H1 (cell line): ENCODE measurements around the gene NUAK1. TPM values are rescaled to one million over a fixed set of nuclear protein-coding genes. Genes with fewer than 3 reads are reported as not detected.

Source experiments
- CTCF ChIA-PET: fragments of 300-600 bp; sonication (Branson Sonifier 250); formaldehyde crosslinking; loops from one replicate; lab custom pipeline; 2021; ENCODE audit not compliant: partially characterized antibody; lab: Charles Lee
- POLR2A ChIA-PET: fragments of 300-600 bp; sonication (Branson Sonifier 250); formaldehyde crosslinking; loops from one replicate; lab custom pipeline; 2021; ENCODE audit warnings: inconsistent platforms; ENCODE audit not compliant: partially characterized antibody; lab: Charles Lee
- DNase-seq, 2 experiments: peaks; one replicate each; pipeline versions ENCODE4 v3.0.0 to v3.0.0-alpha.2; 2010 to 2022; ENCODE audit warnings: low spot score in 2 of 2, low read depth in 1 of 2, mixed read lengths in 1 of 2
- FAIRE-seq: peaks from 2 replicates; lab custom pipeline; 2011; peaks lifted over from hg19 to GRCh38; lab: Jason Lieb, UNC
- H2AFZ ChIP-seq: 2 replicates; pipeline ENCODE4 v1.8.1; 2012; ENCODE audit warnings: low read length, inconsistent platforms
- H2AK5ac ChIP-seq: 2 replicates; pipeline ENCODE4 v1.6.1; 2013; ENCODE audit warnings: low read depth, low read length
- H2BK120ac ChIP-seq: replicated peaks from 2 replicates; pipeline ENCODE3; 2013; ENCODE audit warnings: low read depth, low read length, inconsistent platforms
- H2BK12ac ChIP-seq: 2 replicates; pipeline ENCODE4 v1.6.1; 2013; ENCODE audit warnings: low read depth, low read length
- H2BK15ac ChIP-seq: 2 replicates; pipeline ENCODE4 v1.6.1; 2013; ENCODE audit warnings: low read length
- H2BK20ac ChIP-seq: 2 replicates; pipeline ENCODE4 v1.6.1; 2013; ENCODE audit warnings: low read length
- H2BK5ac ChIP-seq: 2 replicates; pipeline ENCODE4 v1.6.1; 2013; ENCODE audit warnings: low read depth, low read length
- H3K14ac ChIP-seq: 2 replicates; pipeline ENCODE4 v1.6.1; 2013; ENCODE audit warnings: inconsistent platforms; ENCODE audit not compliant: insufficient read length
- H3K18ac ChIP-seq: 2 replicates; pipeline ENCODE4 v1.6.1; 2013; ENCODE audit warnings: low read length; ENCODE audit errors: extremely low read depth
- H3K23ac ChIP-seq: 2 replicates; pipeline ENCODE4 v1.6.1; 2013; ENCODE audit warnings: inconsistent platforms; ENCODE audit not compliant: insufficient read length
- H3K23me2 ChIP-seq: 2 replicates; pipeline ENCODE4 v1.6.1; 2013; ENCODE audit warnings: low read depth, low read length
- H3K27ac ChIP-seq: 2 replicates; pipeline ENCODE4 v1.6.1; 2011; ENCODE audit warnings: low read depth, low read length, inconsistent platforms
- H3K27me3 ChIP-seq, 4 experiments: replicated peaks in 1 of 4; 1 replicate in 1 of 4; 2 replicates in 3 of 4; pipeline versions ENCODE4 v1.6.1 to v1.8.1; 2011 to 2013; ENCODE audit warnings: low read length in 3 of 4, mild to moderate bottlenecking in 3 of 4, inconsistent platforms in 2 of 4, mixed read lengths in 2 of 4, moderate library complexity in 1 of 4; ENCODE audit not compliant: control insufficient read depth in 3 of 4, insufficient read depth in 3 of 4; ENCODE audit errors: extremely low read depth in 1 of 4
- H3K36me3 ChIP-seq, 4 experiments: 2 replicates each; pipeline versions ENCODE4 v1.6.1 to v1.8.1; 2011 to 2013; ENCODE audit warnings: mild to moderate bottlenecking in 4 of 4, low read length in 3 of 4, moderate library complexity in 2 of 4, control low read depth in 1 of 4, inconsistent platforms in 1 of 4; ENCODE audit not compliant: insufficient read depth in 4 of 4, control insufficient read depth in 2 of 4
- H3K4ac ChIP-seq: replicated peaks from 2 replicates; pipeline ENCODE3; 2013; ENCODE audit warnings: low read length, low read depth, mixed read lengths, inconsistent platforms; ENCODE audit not compliant: insufficient read length
- H3K4me1 ChIP-seq, 4 experiments: replicated peaks in 1 of 4; 1 replicate in 1 of 4; 2 replicates in 3 of 4; pipeline versions ENCODE4 v1.6.1 to v1.8.1; 2011 to 2013; ENCODE audit warnings: low read length in 3 of 4, inconsistent platforms in 2 of 4, mixed read lengths in 1 of 4; ENCODE audit not compliant: insufficient read depth in 4 of 4, control insufficient read depth in 3 of 4
- H3K4me2 ChIP-seq, 2 experiments: 2 replicates each; pipeline versions ENCODE4 v1.6.1 to v1.8.1; 2011 to 2013; ENCODE audit warnings: low read depth in 2 of 2, low read length in 2 of 2, control low read depth in 1 of 2, inconsistent platforms in 1 of 2, mild to moderate bottlenecking in 1 of 2; ENCODE audit not compliant: insufficient read depth in 1 of 2
- H3K4me3 ChIP-seq, 4 experiments: fragments of 200-600, 300-600 bp in 1 of 4; sonication (generic), shearing (Covaris generic), sonication (Bioruptor Twin) in 1 of 4; 2 replicates each; pipeline versions ENCODE4 v1.5.1 to v1.8.1; 2011 to 2016; ENCODE audit warnings: low read length in 4 of 4, low read depth in 3 of 4, control low read depth in 2 of 4, inconsistent platforms in 2 of 4, mild to moderate bottlenecking in 2 of 4, mixed read lengths in 1 of 4, moderate library complexity in 1 of 4; ENCODE audit not compliant: insufficient read depth in 2 of 4; ENCODE audit errors: extremely low read depth in 1 of 4
- H3K56ac ChIP-seq: replicated peaks from 2 replicates; pipeline ENCODE3; 2013; ENCODE audit warnings: low read depth, mild to moderate bottlenecking, mixed read lengths, low read length, inconsistent platforms; ENCODE audit not compliant: insufficient read length
- H3K79me1 ChIP-seq: 2 replicates; pipeline ENCODE4 v1.6.1; 2013; ENCODE audit warnings: low read depth, low read length, control low read depth
- H3K79me2 ChIP-seq, 2 experiments: 2 replicates each; pipeline versions ENCODE4 v1.6.1 to v1.8.1; 2012 to 2013; ENCODE audit warnings: low read length in 2 of 2, mild to moderate bottlenecking in 2 of 2, inconsistent platforms in 1 of 2; ENCODE audit not compliant: insufficient read depth in 2 of 2, control insufficient read depth in 1 of 2
- H3K9ac ChIP-seq, 4 experiments: replicated peaks in 1 of 4; 1 replicate in 1 of 4; 2 replicates in 3 of 4; pipeline versions ENCODE4 v1.6.1 to v1.8.1; 2011 to 2013; ENCODE audit warnings: low read depth in 3 of 4, low read length in 3 of 4, control low read depth in 2 of 4, mild to moderate bottlenecking in 2 of 4, moderate library complexity in 2 of 4, inconsistent platforms in 1 of 4; ENCODE audit errors: extremely low read depth in 1 of 4
- H3K9me3 ChIP-seq, 2 experiments: 2 replicates each; pipeline versions ENCODE4 v1.6.1 to v1.8.1; 2012 to 2013; ENCODE audit warnings: mild to moderate bottlenecking in 2 of 2, moderate library complexity in 2 of 2, control low read depth in 1 of 2, inconsistent platforms in 1 of 2, low read depth in 1 of 2, low read length in 1 of 2, mixed read lengths in 1 of 2; ENCODE audit not compliant: insufficient read depth in 2 of 2
- H4K20me1 ChIP-seq, 2 experiments: replicated peaks in 1 of 2; 2 replicates each; pipeline versions ENCODE3 to v1.8.1; 2011 to 2013; ENCODE audit warnings: inconsistent platforms in 2 of 2, low read length in 2 of 2, mild to moderate bottlenecking in 1 of 2; ENCODE audit not compliant: insufficient read depth in 2 of 2, control insufficient read depth in 1 of 2
- H4K5ac ChIP-seq: 2 replicates; pipeline ENCODE4 v1.6.1; 2013; ENCODE audit warnings: low read length, low read depth, mixed read lengths, inconsistent platforms; ENCODE audit not compliant: insufficient read length
- H4K8ac ChIP-seq: 2 replicates; pipeline ENCODE4 v1.8.0; 2013; ENCODE audit warnings: mild to moderate bottlenecking, moderate library complexity, low read length, inconsistent platforms; ENCODE audit not compliant: insufficient read depth; ENCODE audit errors: extremely low read depth
- H4K91ac ChIP-seq: replicated peaks from 2 replicates; pipeline ENCODE3; 2013; ENCODE audit warnings: low read length, mixed read lengths, inconsistent platforms; ENCODE audit not compliant: insufficient read length
- CTCF ChIP-seq, 3 experiments: IDR thresholded peaks; 1 replicate in 2 of 3; 2 replicates in 1 of 3; pipeline versions ENCODE4 v1.5.1 to v1.6.1; 2011; ENCODE audit warnings: low read length in 3 of 3, mild to moderate bottlenecking in 3 of 3, inconsistent platforms in 2 of 3, low read depth in 1 of 3, moderate library complexity in 1 of 3; ENCODE audit not compliant: insufficient read depth in 1 of 3; ENCODE audit errors: control extremely low read depth in 1 of 3
- POLR2A ChIP-seq, 2 experiments: IDR thresholded peaks; 1 replicate in 1 of 2; 2 replicates in 1 of 2; pipeline ENCODE4 v1.6.1; 2011; ENCODE audit warnings: low read depth in 2 of 2, low read length in 2 of 2, mild to moderate bottlenecking in 2 of 2; ENCODE audit errors: control extremely low read depth in 1 of 2
- RAD21 ChIP-seq, 2 experiments: IDR thresholded peaks in 1 of 2; conservative IDR thresholded peaks in 1 of 2; 2 replicates each; pipeline ENCODE4 v1.6.1; 2011; ENCODE audit warnings: low read depth in 2 of 2, low read length in 2 of 2, improper control_type of control experiment in 1 of 2, inconsistent platforms in 1 of 2, mild to moderate bottlenecking in 1 of 2, moderate library complexity in 1 of 2
- SIN3A ChIP-seq, 2 experiments: IDR thresholded peaks in 1 of 2; conservative IDR thresholded peaks in 1 of 2; 2 replicates each; pipeline ENCODE4 v1.6.1; 2011 to 2012; ENCODE audit warnings: low read length in 2 of 2, improper control_type of control experiment in 1 of 2, low read depth in 1 of 2, mild to moderate bottlenecking in 1 of 2
- SIRT6 ChIP-seq: IDR thresholded peaks from one replicate; pipeline ENCODE4 v1.7.1; 2012; ENCODE audit warnings: low read length, inconsistent platforms
- SP1 ChIP-seq: IDR thresholded peaks from 2 replicates; pipeline ENCODE4 v1.6.1; 2011; ENCODE audit warnings: low read depth, low read length
- SP4 ChIP-seq: IDR thresholded peaks from 2 replicates; pipeline ENCODE4 v1.6.1; 2012; ENCODE audit warnings: low read length, inconsistent platforms
- TAF7 ChIP-seq: optimal IDR thresholded peaks from 2 replicates; pipeline ENCODE3; 2011; ENCODE audit warnings: low read depth, mild to moderate bottlenecking, inconsistent platforms, low read length, moderate library complexity, borderline replicate concordance
- TEAD4 ChIP-seq: IDR thresholded peaks from 2 replicates; pipeline ENCODE4 v1.6.1; 2012; ENCODE audit warnings: low read depth, low read length, inconsistent platforms, mixed read lengths
- YY1 ChIP-seq: IDR thresholded peaks from 2 replicates; pipeline ENCODE4 v1.6.1; 2011; ENCODE audit warnings: low read depth, mild to moderate bottlenecking, low read length
- WGBS, 2 experiments: shearing (Covaris generic) in 1 of 2; methylation state at CpG; one replicate each; pipeline versions ENCODE4 v1.1.6 to v1.1.7; 2013 to 2015; ENCODE audit warnings: low lambda C conversion rate in 2 of 2, mixed read lengths in 2 of 2, inconsistent platforms in 1 of 2, low coverage in 1 of 2, missing lambda C conversion rate in 1 of 2; ENCODE audit not compliant: insufficient replicate concordance in 2 of 2, insufficient coverage in 1 of 2, insufficient read length in 1 of 2; ENCODE audit errors: extremely low coverage in 1 of 2, missing lambda C conversion rate in 1 of 2; 5-methylcytosine and 5-hydroxymethylcytosine counted together
- polyA plus RNA-seq, 7 experiments: library from polyadenylated mRNA; depleted of rRNA in 3 of 7; stranded (reverse) in 5 of 7; unstranded in 2 of 7; fragments of >200 nt in 5 of 7; fragments of 200-250 nt in 2 of 7; gene quantifications; 1 replicate in 5 of 7; 2 replicates in 1 of 7; 4 replicates in 1 of 7; pipeline versions ENCODE4 v1.2.1 to v1.2.3, GENCODE V29; 2011 to 2013; ENCODE audit warnings: missing spikeins in 2 of 7, mixed read lengths in 2 of 7
- total RNA-seq: library from RNA; stranded (reverse); fragmentation: NEBNext Ultra II Directional; extraction: Animal tissue kit (Norgen Biotek cat#: 25700); gene quantifications from 2 replicates; pipeline ENCODE4 v1.2.1, GENCODE V29; 2021

Gene NUAK1
- total and polyA plus RNA-seq, 2 of the 8 experiments (the other 6 are each of a cell fraction or from before 2014, with no cell fraction given): 6.7 to 18.2 TPM

DNA sequence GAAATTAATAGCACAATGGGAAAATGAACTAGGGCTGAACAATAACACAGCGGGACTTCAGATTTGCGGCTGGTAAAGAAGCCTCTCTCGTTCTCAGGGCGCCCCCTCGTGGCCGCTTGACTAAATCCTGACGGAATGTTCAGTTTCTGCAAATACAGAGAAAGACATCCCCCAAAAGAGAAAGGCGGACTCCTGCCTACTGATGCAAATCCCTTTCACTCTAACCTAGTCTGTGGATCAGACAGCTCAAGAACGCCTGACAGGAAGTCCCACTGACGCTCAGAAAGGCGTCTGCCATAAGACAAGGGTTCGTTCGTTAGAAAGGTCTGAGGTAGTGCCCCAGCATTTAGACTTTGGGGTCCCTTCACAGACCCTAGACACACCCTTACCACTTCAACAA is 2.5 kb downstream of the NUAK1 start:
- H3K27ac ChIP-seq: no peak overlapping the region
- H4K20me1 ChIP-seq: no peaks in the 10 kb centered on the region
- H4K8ac ChIP-seq: no peak overlapping the region
- peak; percentile 48 for FAIRE-seq
- 3% methylated on average over 13 of the region's 13 CpGs; no CpG with 5 or more reads in 1 of the 2 experiments for WGBS, 2 experiments
- H3K4me2 ChIP-seq: peak overlapping the region; percentile 66 to 87
- H3K79me1 ChIP-seq: peaks cover 7% of the 10 kb centered on the region; the same call in 1 of the 2 replicates
- H3K4me3 ChIP-seq: peak overlapping the region in 3 of 4 experiments; percentile 14 to 78 (median 29); a peak in 5 of 8 replicates
- no peak overlapping the region for H3K23ac ChIP-seq
- POLR2A ChIA-PET: interaction anchor here (0.6 to 1.2 kb wide), 6 partner anchors 12 to 657 kb away, joined by 3 to 5 read pairs (median 3); no protein-coding TSS in a partner anchor
- peaks cover 0 to 7% (median 0%) of the 10 kb centered on the region in 4 experiments; a peak in 1 of 7 replicates for H3K27me3 ChIP-seq
- CTCF ChIA-PET: interaction anchor here (0.6 to 6.5 kb wide), 42 partner anchors 8 to 719 kb away, joined by 3 to 79 read pairs (median 4); no protein-coding TSS in a partner anchor
- peak; percentile 79 to 96 for DNase-seq
- no peak overlapping the region for H4K91ac ChIP-seq
- H3K9me3 ChIP-seq: no peaks in the 10 kb centered on the region
- peak overlapping the region; percentile 69; the same call in 1 of the 2 replicates for H2BK5ac ChIP-seq
- H4K5ac ChIP-seq: no peak overlapping the region
- no peak overlapping the region for H2AFZ ChIP-seq
- H2BK120ac ChIP-seq: no peak overlapping the region
- H3K23me2 ChIP-seq: peaks cover 16% of the 10 kb centered on the region
- H3K56ac ChIP-seq: no peak overlapping the region
- H2AK5ac ChIP-seq: no peak overlapping the region
- H3K14ac ChIP-seq: no peak overlapping the region
- no peaks in the 10 kb centered on the region for H3K36me3 ChIP-seq
- H3K18ac ChIP-seq: 0 out of 2 replicates have a peak overlapping the region, but pooled peaks have one; percentile 17
- peaks cover 32 to 59% (median 42%) of the 10 kb centered on the region in 4 experiments for H3K4me1 ChIP-seq
- H2BK20ac ChIP-seq: no peak overlapping the region
- H3K79me2 ChIP-seq: peaks cover 0 to 81% of the 10 kb centered on the region in 2 experiments; a peak in 2 of 4 replicates
- H2BK15ac ChIP-seq: no peak overlapping the region
- TF ChIP-seq RAD21 (IDR thresholded peaks at IDR 0.05 in 1 of 2, conservative IDR thresholded peaks at IDR 0.05 in 1 of 2; ENCODE audit: low read depth in 2 of 2, low read length in 2 of 2) (peak; percentile 95 to 97), TEAD4 (peak; percentile 72; the same call in 1 of the 2 replicates), SIRT6 (no peak), SP1 (no peak), SP4 (0 out of 2 replicates have a peak, but pooled peaks have one; percentile 0), SIN3A (conservative IDR thresholded peaks at IDR 0.05 in 1 of 2, IDR thresholded peaks at IDR 0.05 in 1 of 2; ENCODE audit: low read depth in 1 of 2, low read length in 2 of 2) (0 out of 4 replicates have a peak, but pooled peaks of 1 of the 2 experiments have one; percentile 32), YY1 (0 out of 2 replicates have a peak, but pooled peaks have one; percentile 51), TAF7 (peak; percentile 54), POLR2A (IDR thresholded peaks at IDR 0.05; ENCODE audit: control extremely low read depth in 1 of 2, low read depth in 2 of 2, low read length in 2 of 2) (peak in 1 of 2 experiments; percentile 41; a peak in 1 of 3 replicates), CTCF (IDR thresholded peaks at IDR 0.05; ENCODE audit: control extremely low read depth in 1 of 3, insufficient read depth in 1 of 3, low read depth in 1 of 3, low read length in 3 of 3) (peak; percentile 50 to 73 (median 70))
- TF ChIP-seq, all 59 proteins: peak for 8
- Histone ChIP-seq H3K4ac (no peak overlapping the region), H3K9ac (no peak overlapping the region), H2BK12ac (peak overlapping the region; percentile 89; the same call in 1 of the 2 replicates)
